GM12873 (cell line): Measurements from ENCODE around the gene SORBS2.

Experiments
- CTCF ChIP-seq: IDR thresholded peaks from 2 replicates; pipeline ENCODE4 v1.5.1; 2012; ENCODE audit warnings: low read depth, mild to moderate bottlenecking, moderate library complexity, low read length, control low read depth; ENCODE audit not compliant: insufficient read depth; ENCODE audit errors: missing control alignments

The SORBS2 gene

DNA sequence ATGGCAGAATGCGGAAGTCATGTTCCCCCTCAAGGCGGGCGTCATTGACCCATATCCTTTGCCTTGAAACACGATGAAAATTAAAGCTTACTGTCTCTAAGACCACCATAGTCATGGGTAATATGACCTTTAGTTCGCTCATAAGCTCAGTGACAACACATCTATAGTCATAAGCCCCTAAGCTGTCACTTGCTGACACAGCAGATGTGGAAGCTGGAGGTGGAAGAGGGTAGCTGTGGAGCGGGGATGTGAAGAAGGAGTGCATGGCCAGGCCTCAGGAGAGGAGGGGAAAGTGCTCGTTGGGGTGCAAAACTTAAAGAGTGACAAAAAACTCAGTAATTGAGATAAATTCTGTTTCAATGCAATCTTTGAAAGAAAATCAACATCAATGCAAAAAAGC, 142.7 kb downstream of the SORBS2 start:
- TF ChIP-seq CTCF = no peak

DNA sequence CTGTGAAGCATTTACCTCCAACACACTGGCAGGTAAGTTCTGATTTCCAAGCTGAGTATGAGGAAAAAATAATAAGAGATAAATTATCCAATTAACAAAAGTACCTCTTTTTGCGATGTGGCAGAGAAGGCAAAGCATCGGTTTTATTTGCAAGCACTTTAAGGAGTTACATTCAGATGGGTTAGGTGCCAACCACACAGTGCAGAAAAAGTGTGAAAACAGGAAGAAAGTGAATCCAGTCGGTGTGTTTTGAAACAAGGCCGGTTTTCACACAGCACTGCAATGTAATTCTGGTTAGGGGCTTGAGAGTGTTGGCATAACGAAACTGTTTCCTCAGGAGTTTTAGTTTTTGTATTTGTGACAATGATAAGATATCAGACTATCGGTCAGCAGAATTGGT, 145.8 kb downstream of the SORBS2 start:
- no peak for TF ChIP-seq CTCF

GRCh38 chr4:185665655-185666054, 146.3 kb downstream of the SORBS2 start:
- TF ChIP-seq CTCF = no peak

GRCh38 chr4:185664481-185664880, 147.5 kb downstream of the SORBS2 start:
- no peak for TF ChIP-seq CTCF

GRCh38 chr4:185662030-185662778, 149.8 kb downstream of the SORBS2 start:
- TF ChIP-seq CTCF = no peak

GRCh38 chr4:185660340-185660739, 151.7 kb downstream of the SORBS2 start:
- no peak for TF ChIP-seq CTCF

DNA sequence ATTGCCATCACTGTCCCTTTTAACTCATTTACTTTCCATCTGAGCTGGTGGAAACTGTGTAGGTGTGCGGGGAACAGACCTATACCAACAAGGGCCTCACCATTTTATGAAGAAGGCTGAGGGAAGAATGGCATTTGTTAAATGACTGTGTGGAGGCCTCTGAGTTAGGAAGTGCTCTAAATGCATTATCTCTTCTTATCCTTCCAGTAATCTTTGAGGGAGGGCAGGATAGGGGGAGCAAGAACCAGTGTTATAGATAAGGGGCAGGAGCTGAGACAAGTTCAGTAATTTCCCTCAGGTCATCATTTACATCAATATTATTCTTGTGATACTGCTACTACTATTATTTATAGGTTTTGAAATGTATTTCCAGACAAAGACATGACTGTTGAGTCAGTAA, 154.3 kb downstream of the SORBS2 start:
- no peak for TF ChIP-seq CTCF
